HepG2 (cell line): ENCODE measurements around the gene SIVA1. TPM values are rescaled to one million over a fixed set of nuclear protein-coding genes. Genes with fewer than 3 reads are reported as not detected.

Source experiments
- ASH2L ChIP-seq: fragments of 300-600, 200-600 bp; sonication (generic); IDR thresholded peaks from 2 replicates; pipeline ENCODE4 v1.7.0; 2017; ENCODE audit warnings: low read depth, mild to moderate bottlenecking, moderate library complexity, mixed read lengths, low read length; ENCODE audit not compliant: insufficient read length
- ATF3 ChIP-seq: sonication (generic); formaldehyde crosslinking; IDR thresholded peaks from 2 replicates; pipeline ENCODE4 v1.4.0; 2020; ENCODE audit warnings: missing genetic modification reagents
- CEBPG ChIP-seq: IDR thresholded peaks from 2 replicates; pipeline ENCODE4 v1.6.1; 2016
- HDAC6 ChIP-seq: fragments of 200-600 bp; sonication (generic); IDR thresholded peaks from 2 replicates; pipeline ENCODE4 v1.7.0; 2017; ENCODE audit warnings: mild to moderate bottlenecking, antibody characterized with exemption, low read length, low read depth
- HNRNPK ChIP-seq: fragments of 200-400 bp; formaldehyde crosslinking; IDR thresholded peaks from 2 replicates; pipeline ENCODE4 v1.6.1; 2018; ENCODE audit warnings: low read length, low read depth, moderate library complexity, mild to moderate bottlenecking; ENCODE audit not compliant: poor library complexity, severe bottlenecking
- KDM6A ChIP-seq: IDR thresholded peaks from 2 replicates; pipeline ENCODE4 v1.6.1; 2016; ENCODE audit warnings: low read depth
- KMT2B ChIP-seq: IDR thresholded peaks from 2 replicates; pipeline ENCODE4 v1.6.1; 2016; ENCODE audit warnings: missing genetic modification reagents, missing compliant biosample characterization
- MBD4 ChIP-seq: IDR thresholded peaks from 2 replicates; pipeline ENCODE4 v1.6.1; 2012; ENCODE audit warnings: low read length, inconsistent platforms, borderline replicate concordance
- PAWR ChIP-seq: sonication (generic); formaldehyde crosslinking; IDR thresholded peaks from 2 replicates; pipeline ENCODE4 v1.4.0; 2020; ENCODE audit warnings: missing genetic modification reagents, mild to moderate bottlenecking, borderline replicate concordance
- RFX1 ChIP-seq: fragments of 450-650 bp; IDR thresholded peaks from 2 replicates; pipeline ENCODE4 v1.6.1; 2017
- SKIL ChIP-seq: sonication (generic); formaldehyde crosslinking; IDR thresholded peaks from 2 replicates; pipeline ENCODE4 v1.8.0; 2022; ENCODE audit warnings: missing genetic modification reagents, mild to moderate bottlenecking, moderate library complexity, borderline replicate concordance
- THAP8 ChIP-seq: sonication (generic); formaldehyde crosslinking; IDR thresholded peaks from 2 replicates; pipeline ENCODE4 v1.5.1; 2020; ENCODE audit warnings: missing genetic modification reagents, mild to moderate bottlenecking, borderline replicate concordance
- U2AF2 ChIP-seq: fragments of 200-400 bp; formaldehyde crosslinking; IDR thresholded peaks from 2 replicates; pipeline ENCODE4 v1.6.1; 2017; ENCODE audit warnings: low read depth, mild to moderate bottlenecking, low read length
- YEATS4 ChIP-seq: sonication (generic); formaldehyde crosslinking; IDR thresholded peaks from 2 replicates; pipeline ENCODE4 v1.4.0; 2020; ENCODE audit warnings: missing genetic modification reagents, borderline replicate concordance
- ZBTB21 ChIP-seq: sonication (generic); formaldehyde crosslinking; IDR thresholded peaks from 2 replicates; pipeline ENCODE4 v1.4.0; 2020; ENCODE audit warnings: missing genetic modification reagents
- ZBTB3 ChIP-seq: sonication (generic); formaldehyde crosslinking; IDR thresholded peaks from 2 replicates; pipeline ENCODE4 v1.4.0; 2020; ENCODE audit warnings: low read depth, mild to moderate bottlenecking, moderate library complexity, missing genetic modification reagents, borderline replicate concordance
- ZNF121 ChIP-seq: sonication (generic); formaldehyde crosslinking; IDR thresholded peaks from 2 replicates; pipeline ENCODE4 v1.5.0; 2020; ENCODE audit warnings: mild to moderate bottlenecking, missing genetic modification reagents
- ZNF333 ChIP-seq: sonication (generic); formaldehyde crosslinking; IDR thresholded peaks from 2 replicates; pipeline ENCODE4 v1.4.0; 2020; ENCODE audit warnings: mild to moderate bottlenecking, missing genetic modification reagents, borderline replicate concordance
- ZNF720 ChIP-seq: sonication (generic); formaldehyde crosslinking; IDR thresholded peaks from 2 replicates; pipeline ENCODE4 v1.4.0; 2020; ENCODE audit warnings: missing genetic modification reagents
- ZNF790 ChIP-seq: sonication (generic); formaldehyde crosslinking; IDR thresholded peaks from 2 replicates; pipeline ENCODE4 v1.8.0; 2022; ENCODE audit warnings: missing genetic modification reagents, mild to moderate bottlenecking, borderline replicate concordance
- polyA plus RNA-seq, 8 experiments: library from polyadenylated mRNA; depleted of rRNA in 3 of 8; stranded (reverse) in 7 of 8; unstranded in 1 of 8; fragments of >200 nt; fragmentation: Illumina TruSeq in 4 of 8; extraction: Trizol in 4 of 8; gene quantifications; 2 replicates each; pipeline versions ENCODE4 v1.2.1 to v1.2.3, GENCODE V29; 2011 to 2016; ENCODE audit warnings: low read depth in 4 of 8, missing spikeins in 1 of 8, mixed read lengths in 1 of 8; ENCODE audit not compliant: insufficient read depth in 1 of 8
- total RNA-seq, 5 experiments: library from RNA; depleted of rRNA; stranded (reverse); fragments of >200 nt; fragmentation: Illumina TruSeq; extraction: Trizol; gene quantifications; 2 replicates each; pipeline ENCODE4 v1.2.3, GENCODE V29; 2016; ENCODE audit warnings: low read depth in 1 of 5
- TF ChIP-seq, protein P1 (sequence below): sonication (generic); formaldehyde crosslinking; IDR thresholded peaks from 2 replicates; pipeline ENCODE4 v1.5.0; 2020; ENCODE audit warnings: missing genetic modification reagents, mild to moderate bottlenecking, borderline replicate concordance
- TF ChIP-seq, protein P2 (sequence below): sonication (generic); formaldehyde crosslinking; IDR thresholded peaks from 2 replicates; pipeline ENCODE4 v1.4.0; 2020; ENCODE audit warnings: missing genetic modification reagents, mild to moderate bottlenecking, borderline replicate concordance
- TF ChIP-seq, protein P3 (sequence below): sonication (generic); formaldehyde crosslinking; IDR thresholded peaks from 2 replicates; pipeline ENCODE4 v1.4.0; 2020; ENCODE audit warnings: missing genetic modification reagents, mild to moderate bottlenecking, borderline replicate concordance

The SIVA1 gene
- total and polyA plus RNA-seq, 2 of the 13 experiments (the other 11 are each of a cell fraction or from before 2014, with no cell fraction given), result 123 to 186 TPM

DNA sequence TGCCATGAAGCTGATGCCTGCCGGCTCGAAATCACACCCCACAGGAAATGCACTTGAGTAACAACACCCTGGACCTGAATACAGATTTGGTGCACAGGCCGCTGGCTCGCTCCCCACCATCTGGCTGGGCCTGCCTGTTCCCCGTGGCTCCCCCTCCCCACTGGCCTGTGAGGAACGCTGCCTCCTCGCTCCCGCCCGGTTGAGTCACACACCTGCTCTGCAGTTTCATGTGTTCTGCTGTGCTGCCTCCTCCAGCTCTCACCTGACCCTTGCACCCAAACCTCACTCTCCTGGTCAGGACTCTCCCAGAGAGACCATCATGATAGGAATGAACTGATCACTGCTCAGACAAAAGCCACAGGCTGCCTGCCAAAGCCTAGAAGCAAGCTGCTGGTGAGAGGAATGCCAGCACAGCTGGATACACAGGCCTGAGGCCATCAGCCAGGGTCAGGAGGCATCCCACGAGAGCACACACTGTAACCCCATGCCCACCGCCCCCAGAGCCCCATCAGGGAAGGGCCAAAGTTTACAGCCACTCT is 3.8 kb upstream of the SIVA1 start (continued):
- TF ChIP-seq ZNF720, result no peak
- TF ChIP-seq THAP8, result no peak
- TF ChIP-seq ATF3 (CRISPR knock-in tag), result no peak
- no peak for TF ChIP-seq YEATS4 (CRISPR knock-in tag)
- no peak for TF ChIP-seq ASH2L
- no peak for TF ChIP-seq HDAC6
- no peak for TF ChIP-seq U2AF2
- TF ChIP-seq ZNF333 (CRISPR knock-in tag), result no peak; the same call in 1 of the 2 replicates
- no peak for TF ChIP-seq ZNF790 (CRISPR knock-in tag)
- no peak for TF ChIP-seq ZBTB21
- TF ChIP-seq PAWR, result no peak
- TF ChIP-seq, protein P1, sequence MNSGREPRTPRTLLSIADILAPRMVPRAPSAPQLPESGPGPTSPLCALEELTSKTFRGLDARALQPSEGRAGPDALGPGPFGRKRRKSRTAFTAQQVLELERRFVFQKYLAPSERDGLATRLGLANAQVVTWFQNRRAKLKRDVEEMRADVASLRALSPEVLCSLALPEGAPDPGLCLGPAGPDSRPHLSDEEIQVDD (CRISPR knock-in tag), result no peak
- no peak for TF ChIP-seq ZNF121 (CRISPR knock-in tag)
- TF ChIP-seq SKIL (CRISPR knock-in tag), result no peak
- TF ChIP-seq MBD4, result no peak
- TF ChIP-seq KDM6A (CRISPR knock-in tag), result no peak
- TF ChIP-seq RFX1, result no peak
- no peak for TF ChIP-seq HNRNPK
- TF ChIP-seq ZBTB3 (CRISPR knock-in tag), result no peak
- no peak for TF ChIP-seq KMT2B (CRISPR knock-in tag)
- TF ChIP-seq, protein P2, sequence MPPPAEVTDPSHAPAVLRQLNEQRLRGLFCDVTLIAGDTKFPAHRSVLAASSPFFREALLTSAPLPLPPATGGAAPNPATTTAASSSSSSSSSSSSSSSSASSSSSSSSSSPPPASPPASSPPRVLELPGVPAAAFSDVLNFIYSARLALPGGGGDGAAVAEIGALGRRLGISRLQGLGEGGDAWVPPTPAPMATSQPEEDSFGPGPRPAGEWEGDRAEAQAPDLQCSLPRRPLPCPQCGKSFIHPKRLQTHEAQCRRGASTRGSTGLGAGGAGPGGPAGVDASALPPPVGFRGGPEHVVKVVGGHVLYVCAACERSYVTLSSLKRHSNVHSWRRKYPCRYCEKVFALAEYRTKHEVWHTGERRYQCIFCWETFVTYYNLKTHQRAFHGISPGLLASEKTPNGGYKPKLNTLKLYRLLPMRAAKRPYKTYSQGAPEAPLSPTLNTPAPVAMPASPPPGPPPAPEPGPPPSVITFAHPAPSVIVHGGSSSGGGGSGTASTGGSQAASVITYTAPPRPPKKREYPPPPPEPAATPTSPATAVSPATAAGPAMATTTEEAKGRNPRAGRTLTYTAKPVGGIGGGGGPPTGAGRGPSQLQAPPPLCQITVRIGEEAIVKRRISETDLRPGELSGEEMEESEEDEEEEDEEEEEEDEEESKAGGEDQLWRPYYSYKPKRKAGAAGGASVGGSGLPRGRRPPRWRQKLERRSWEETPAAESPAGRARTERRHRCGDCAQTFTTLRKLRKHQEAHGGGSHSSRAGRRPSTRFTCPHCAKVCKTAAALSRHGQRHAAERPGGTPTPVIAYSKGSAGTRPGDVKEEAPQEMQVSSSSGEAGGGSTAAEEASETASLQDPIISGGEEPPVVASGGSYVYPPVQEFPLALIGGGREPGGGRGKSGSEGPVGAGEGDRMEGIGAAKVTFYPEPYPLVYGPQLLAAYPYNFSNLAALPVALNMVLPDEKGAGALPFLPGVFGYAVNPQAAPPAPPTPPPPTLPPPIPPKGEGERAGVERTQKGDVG, result no peak
- TF ChIP-seq, protein P3, sequence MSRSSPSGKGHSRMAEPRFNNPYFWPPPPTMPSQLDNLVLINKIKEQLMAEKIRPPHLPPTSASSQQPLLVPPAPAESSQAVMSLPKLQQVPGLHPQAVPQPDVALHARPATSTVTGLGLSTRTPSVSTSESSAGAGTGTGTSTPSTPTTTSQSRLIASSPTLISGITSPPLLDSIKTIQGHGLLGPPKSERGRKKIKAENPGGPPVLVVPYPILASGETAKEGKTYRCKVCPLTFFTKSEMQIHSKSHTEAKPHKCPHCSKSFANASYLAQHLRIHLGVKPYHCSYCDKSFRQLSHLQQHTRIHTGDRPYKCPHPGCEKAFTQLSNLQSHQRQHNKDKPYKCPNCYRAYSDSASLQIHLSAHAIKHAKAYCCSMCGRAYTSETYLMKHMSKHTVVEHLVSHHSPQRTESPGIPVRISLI (CRISPR knock-in tag), result no peak
- peak; percentile 67 for TF ChIP-seq CEBPG (CRISPR knock-in tag)
